SK-N-MC (cell line): ENCODE results near the gene JSRP1.

Source experiments
- DNase-seq: peaks from one replicate; pipeline ENCODE4 v3.0.0-alpha.2; 2011; ENCODE audit warnings: low read depth, low spot score
- H3K27ac ChIP-seq: fragments of 200-600 bp; sonication (generic); 2 replicates; pipeline ENCODE4 v1.5.1; 2016; ENCODE audit warnings: mixed run types
- H3K36me3 ChIP-seq: fragments of 200-600 bp; sonication (generic); 2 replicates; pipeline ENCODE4 v1.6.1; 2017; ENCODE audit warnings: antibody characterized with exemption, low read length, mixed read lengths; ENCODE audit not compliant: insufficient read depth
- H3K4me3 ChIP-seq: fragments of 200-600 bp; sonication (generic); 2 replicates; pipeline ENCODE4 v1.5.1; 2016
- H3K9ac ChIP-seq: fragments of 200-600 bp; sonication (generic); 2 replicates; pipeline ENCODE4 v1.8.0; 2017; ENCODE audit warnings: mixed run types, mixed read lengths; ENCODE audit not compliant: insufficient read length
- H3K9me3 ChIP-seq: fragments of 200-600 bp; sonication (generic); 2 replicates; pipeline ENCODE4 v1.6.1; 2017; ENCODE audit warnings: low read depth, mild to moderate bottlenecking, antibody characterized with exemption, low read length, moderate library complexity, mixed read lengths
- EZH2 ChIP-seq: fragments of 200-600 bp; sonication (generic); IDR thresholded peaks from one replicate; pipeline ENCODE4 v1.6.1; 2017; ENCODE audit warnings: antibody characterized with exemption
- FOXP2 ChIP-seq: optimal IDR thresholded peaks from 2 replicates; pipeline ENCODE3; 2011; ENCODE audit warnings: mild to moderate bottlenecking, moderate library complexity; ENCODE audit not compliant: insufficient read depth; ENCODE audit errors: extremely low read length, control extremely low read depth
- POLR2AphosphoS5 ChIP-seq: IDR thresholded peaks from 2 replicates; pipeline ENCODE4 v1.6.1; 2012; ENCODE audit warnings: mild to moderate bottlenecking, low read depth, low read length, borderline replicate concordance

Gene JSRP1

GRCh38 chr19:2291185-2291751 is 35.1 kb upstream of the JSRP1 start:
- Histone ChIP-seq H3K9me3 (no peaks in the 10 kb centered on the region), H3K27ac (no peak overlapping the region), H3K9ac (no peak overlapping the region), H3K4me3 (no peak overlapping the region), H3K36me3 (no peaks in the 10 kb centered on the region)
- no peak for TF ChIP-seq FOXP2
- no peak for TF ChIP-seq POLR2AphosphoS5
- no peak for TF ChIP-seq EZH2
- DNase-seq, result no peak

DNA sequence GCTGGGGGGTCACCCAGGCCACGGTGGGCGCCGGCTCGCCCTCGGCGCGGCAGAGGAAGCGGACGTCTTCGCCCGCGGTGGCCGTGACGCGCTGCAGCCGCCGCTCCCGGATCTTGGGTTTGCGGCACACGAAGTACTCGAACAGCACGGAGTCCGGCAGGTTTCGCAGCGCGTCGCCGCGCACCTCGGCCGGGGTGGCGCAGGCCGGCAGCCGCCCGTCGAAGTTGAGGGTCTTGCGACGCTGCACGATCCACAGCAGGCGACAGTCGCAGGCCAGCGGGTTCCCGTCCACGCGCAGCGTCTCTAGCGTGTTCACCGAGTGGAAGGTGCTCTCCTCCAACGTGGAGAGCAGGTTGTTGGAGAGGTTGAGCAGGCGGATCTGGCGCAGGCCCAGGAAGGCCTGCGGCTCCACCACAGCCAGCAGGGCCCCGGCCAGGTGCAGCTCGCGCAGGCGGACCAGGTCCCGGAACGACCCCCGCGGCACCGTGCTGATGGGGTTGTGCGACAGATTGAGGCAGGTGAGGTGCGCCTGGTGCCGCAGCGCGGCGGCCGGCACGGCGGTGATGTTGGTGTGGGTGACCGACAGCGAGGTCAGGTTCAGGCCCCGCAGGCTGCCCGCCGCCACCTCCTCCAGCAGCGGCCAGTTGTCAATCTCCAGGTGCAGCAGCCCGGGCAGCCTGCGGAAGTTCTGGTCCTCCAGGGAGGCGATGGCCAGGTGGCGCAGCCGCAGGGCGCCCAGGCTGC is 34.4 kb upstream of the JSRP1 start:
- no peaks in the 10 kb centered on the region for H3K9me3 ChIP-seq
- no peak overlapping the region for H3K9ac ChIP-seq
- no peaks in the 10 kb centered on the region for H3K36me3 ChIP-seq
- no peak overlapping the region for H3K27ac ChIP-seq
- no peak overlapping the region for H3K4me3 ChIP-seq
- TF ChIP-seq POLR2AphosphoS5 (no peak), FOXP2 (no peak), EZH2 (no peak)
- DNase-seq, result no peak

DNA sequence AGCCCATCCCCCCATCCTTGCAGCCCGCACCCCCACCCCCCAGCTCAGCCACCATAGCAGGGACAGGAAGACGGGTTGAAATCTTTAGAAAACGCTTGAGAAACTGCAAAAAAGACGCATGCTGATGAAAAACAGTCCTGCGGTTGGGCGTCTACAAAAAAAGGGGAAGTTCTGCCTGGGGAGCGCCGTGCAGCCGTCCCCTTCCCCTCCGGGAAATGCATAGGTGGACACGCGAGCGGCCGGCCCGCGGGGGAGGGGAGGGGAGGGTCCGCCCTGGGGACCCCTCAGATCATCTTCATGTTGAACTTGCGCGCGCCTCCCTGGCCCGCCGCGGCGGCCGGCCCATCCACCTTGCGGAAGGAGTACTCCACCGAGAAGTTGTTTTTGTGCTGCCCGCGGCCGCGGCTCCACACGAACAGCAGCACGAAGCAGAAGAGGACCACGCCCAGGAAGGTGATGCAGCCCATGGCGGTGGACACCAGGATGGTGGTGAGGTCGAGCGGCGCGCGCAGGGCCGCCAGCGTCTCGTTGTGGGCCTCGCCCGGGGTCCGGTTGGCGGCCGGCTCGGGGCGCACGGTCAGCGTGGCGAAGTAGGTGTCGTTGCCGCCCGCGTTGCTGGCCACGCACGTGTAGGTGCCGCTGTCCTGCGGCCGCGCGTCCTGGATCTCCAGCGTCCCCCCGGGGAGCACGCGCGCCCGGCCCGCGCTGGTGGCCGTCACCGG is 33.7 kb upstream of the JSRP1 start:
- H3K9me3 ChIP-seq, result no peaks in the 10 kb centered on the region
- H3K36me3 ChIP-seq, result no peaks in the 10 kb centered on the region
- DNase-seq, result no peak
- H3K9ac ChIP-seq, result no peak overlapping the region
- no peak overlapping the region for H3K27ac ChIP-seq
- peak overlapping the region; percentile 64 for H3K4me3 ChIP-seq
- TF ChIP-seq POLR2AphosphoS5, result no peak
- TF ChIP-seq EZH2, result peak; percentile 10

GRCh38 chr19:2288818-2289713 is 32.8 kb upstream of the JSRP1 start:
- H3K27ac ChIP-seq, result no peak overlapping the region

DNA sequence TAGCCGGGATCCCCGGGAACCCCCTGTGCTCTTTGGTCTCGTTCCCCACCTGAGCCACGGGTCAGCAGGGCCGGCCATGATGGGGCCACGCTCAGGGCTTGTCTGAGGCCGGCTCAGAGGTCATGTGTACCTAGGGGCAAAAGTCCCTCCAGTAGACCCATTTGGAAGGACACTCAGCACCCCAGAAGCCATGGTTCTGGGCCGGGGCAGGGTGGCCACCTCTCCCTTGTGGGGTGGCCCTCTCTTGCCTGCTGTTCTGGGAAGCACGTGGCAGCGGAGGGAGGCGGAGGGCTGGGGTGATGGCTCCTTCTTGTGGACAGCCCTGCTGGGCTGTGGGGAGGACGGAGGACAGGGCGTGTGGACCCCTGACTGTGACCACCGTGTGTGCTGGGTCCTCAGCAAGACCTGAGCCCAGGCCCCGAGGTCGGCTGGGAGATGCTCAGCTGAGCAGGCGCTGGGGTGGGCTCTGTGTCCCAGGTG is 32.2 kb upstream of the JSRP1 start:
- Histone ChIP-seq H3K9me3 (no peaks in the 10 kb centered on the region), H3K27ac (no peak overlapping the region), H3K9ac (no peak overlapping the region), H3K4me3 (no peak overlapping the region), H3K36me3 (no peaks in the 10 kb centered on the region)
- DNase-seq, result no peak
- TF ChIP-seq FOXP2 (no peak), EZH2 (no peak), POLR2AphosphoS5 (no peak)

More at GRCh38 chr19:2288818-2289713, 32.8 kb upstream of the JSRP1 start:
- no peak overlapping the region for H3K9ac ChIP-seq
- no peak overlapping the region; the same call in 1 of the 2 replicates for H3K4me3 ChIP-seq
- H3K9me3 ChIP-seq, result no peaks in the 10 kb centered on the region
- DNase-seq, result no peak
- TF ChIP-seq FOXP2 (no peak), POLR2AphosphoS5 (no peak), EZH2 (no peak)
- no peaks in the 10 kb centered on the region for H3K36me3 ChIP-seq

GRCh38 chr19:2287585-2288337 is 31.5 kb upstream of the JSRP1 start:
- TF ChIP-seq FOXP2, result no peak
- no peak for TF ChIP-seq EZH2
- no peak for TF ChIP-seq POLR2AphosphoS5
- no peak for DNase-seq
- H3K9ac ChIP-seq, result no peak overlapping the region
- H3K27ac ChIP-seq, result no peak overlapping the region
- no peaks in the 10 kb centered on the region for H3K9me3 ChIP-seq
- no peaks in the 10 kb centered on the region for H3K36me3 ChIP-seq
- H3K4me3 ChIP-seq, result no peak overlapping the region

DNA sequence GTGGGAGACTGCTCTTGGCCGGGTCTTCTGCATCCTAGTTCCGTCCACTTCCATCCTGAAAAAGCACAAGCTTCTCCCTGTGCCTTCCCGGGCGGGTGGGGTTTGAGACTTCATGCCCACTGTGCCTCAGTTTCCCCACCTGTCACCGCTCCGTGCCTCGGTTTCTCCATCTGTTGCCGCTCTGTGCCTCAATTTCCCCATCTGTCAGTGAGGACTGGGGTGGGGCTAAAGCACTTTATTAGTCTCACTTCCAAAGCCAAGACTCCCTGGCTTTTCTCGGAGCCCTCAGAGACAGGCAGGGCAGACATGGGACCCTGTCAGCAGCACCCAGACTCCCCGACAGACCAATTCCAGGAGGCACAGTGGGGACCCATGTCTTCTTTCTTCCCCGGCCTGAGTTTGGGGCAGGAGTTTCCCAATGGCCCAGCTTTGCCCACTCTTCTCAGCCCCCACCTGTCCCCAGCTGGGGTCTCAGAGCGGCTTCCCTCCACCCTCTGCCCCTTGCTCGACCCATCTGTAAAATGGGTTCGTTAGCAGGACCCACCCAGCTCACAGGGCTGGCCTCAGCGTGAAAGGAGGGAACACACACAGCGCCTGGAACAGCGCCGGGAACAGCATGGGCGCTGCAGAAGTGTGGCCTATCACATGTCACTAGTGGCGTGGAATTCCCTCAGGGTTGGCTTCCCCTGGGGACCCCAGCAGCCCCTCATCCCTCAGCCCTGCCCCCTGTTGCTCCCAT is 30.4 kb upstream of the JSRP1 start:
- H3K27ac ChIP-seq, result no peak overlapping the region
- no peaks in the 10 kb centered on the region for H3K36me3 ChIP-seq
- TF ChIP-seq FOXP2 (no peak), EZH2 (no peak), POLR2AphosphoS5 (no peak)
- H3K9me3 ChIP-seq, result no peaks in the 10 kb centered on the region
- no peak overlapping the region for H3K9ac ChIP-seq
- no peak for DNase-seq
- no peak overlapping the region for H3K4me3 ChIP-seq
